ENCODE results near the gene DUS1L. TPM values are rescaled to one million over a fixed set of nuclear protein-coding genes. Genes with fewer than 3 reads are reported as not detected.
A peak's percentile ranks its signal among the peaks of the same experiment; 100 is the strongest.

The DUS1L gene
- total RNA-seq, 2 experiments from 2014 or later = 132 to 133 TPM

DNA sequence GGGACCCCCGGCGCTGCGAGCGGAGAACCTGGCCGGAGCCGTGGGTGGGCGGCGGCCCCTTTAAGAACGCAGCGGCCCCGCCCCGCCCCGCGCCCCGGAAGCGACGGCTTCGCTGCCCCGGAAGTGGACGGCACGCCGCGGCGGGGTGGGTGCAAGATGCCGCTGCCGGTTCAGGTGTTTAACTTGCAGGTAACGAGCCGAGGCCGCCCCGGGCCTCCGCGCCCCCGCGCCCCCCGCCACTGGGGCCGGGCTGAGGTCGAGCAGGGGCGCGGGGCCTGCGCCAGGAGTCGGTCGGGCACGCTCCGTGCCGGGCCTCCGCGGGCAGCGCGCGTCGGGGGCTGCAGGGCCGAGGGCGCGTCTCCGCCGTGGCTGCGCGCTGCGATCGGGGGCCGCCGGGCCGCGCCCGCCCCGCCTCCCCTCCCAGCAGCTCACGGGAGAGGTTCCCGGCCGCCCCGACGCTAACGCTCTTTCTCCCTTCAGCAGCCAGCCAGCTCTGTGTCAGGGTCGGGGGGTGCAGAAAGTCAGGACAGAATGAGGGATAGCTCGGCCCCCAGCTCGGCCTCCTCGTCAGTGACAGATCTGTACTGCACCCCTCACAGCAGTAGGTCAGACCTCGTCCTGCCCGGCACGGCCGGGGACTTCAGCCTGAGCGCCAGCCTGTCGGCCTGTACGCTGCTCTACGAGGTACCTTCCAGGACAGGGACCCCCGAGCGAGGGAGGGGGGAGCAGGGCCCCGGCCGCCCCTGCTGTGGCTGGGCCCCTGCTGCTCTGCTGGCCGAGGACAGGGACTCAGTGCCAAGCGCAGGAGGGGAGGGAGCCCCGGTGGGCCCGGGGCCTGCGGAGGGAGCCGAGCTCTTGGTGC lies 13.6 kb downstream of the DUS1L start, which contains the start of the genes GPS1 and RFNG:
GPS1 (plus strand) TSS at position 123 of the 862 bp plus-strand sequence; CDS start at position 157, 34 bp downstream.
RFNG (minus strand) TSS at position 36 of the 862 bp plus-strand sequence. CDS start 45 bp downstream, outside the sequence.
- intact Hi-C loops (cut with micrococcal nuclease) = no loop called here
- H3K4me1 Mint-ChIP-seq (ENCODE audit: low read depth) = peaks cover 22% of the 10 kb centered on the region
- CTCF ChIA-PET = no interaction called here
- no peaks in the 10 kb centered on the region for H3K9me3 Mint-ChIP-seq
- H3K36me3 Mint-ChIP-seq (ENCODE audit: low read depth) = no peaks in the 10 kb centered on the region
- H3K27me3 Mint-ChIP-seq (ENCODE audit: low read depth) = no peaks in the 10 kb centered on the region
- DNase-seq = peak; percentile 80
- H3K27ac Mint-ChIP-seq = peak within 1 kb of the TSS; percentile 56
- peak within 1 kb of the TSS; percentile 84 for H3K4me3 Mint-ChIP-seq

GRCh38 chr17:82050761-82051641 lies 14.6 kb downstream of the DUS1L start:
- Mint-ChIP-seq H3K36me3 (ENCODE audit: low read depth) (peaks cover 3% of the 10 kb centered on the region), H3K4me3 (peak overlapping the region; percentile 82), H3K9me3 (no peaks in the 10 kb centered on the region), H3K27me3 (ENCODE audit: low read depth) (no peaks in the 10 kb centered on the region), H3K27ac (peak overlapping the region; percentile 56), H3K4me1 (ENCODE audit: low read depth) (peaks cover 22% of the 10 kb centered on the region)
- no peak for DNase-seq
- CTCF ChIA-PET = interaction anchor here (1.4 kb wide), 1 partner anchor 13 kb away, joined by 3 read pairs; the partner anchor contains the start of gene DCXR
- intact Hi-C loops (cut with micrococcal nuclease) = no loop called here

DNA sequence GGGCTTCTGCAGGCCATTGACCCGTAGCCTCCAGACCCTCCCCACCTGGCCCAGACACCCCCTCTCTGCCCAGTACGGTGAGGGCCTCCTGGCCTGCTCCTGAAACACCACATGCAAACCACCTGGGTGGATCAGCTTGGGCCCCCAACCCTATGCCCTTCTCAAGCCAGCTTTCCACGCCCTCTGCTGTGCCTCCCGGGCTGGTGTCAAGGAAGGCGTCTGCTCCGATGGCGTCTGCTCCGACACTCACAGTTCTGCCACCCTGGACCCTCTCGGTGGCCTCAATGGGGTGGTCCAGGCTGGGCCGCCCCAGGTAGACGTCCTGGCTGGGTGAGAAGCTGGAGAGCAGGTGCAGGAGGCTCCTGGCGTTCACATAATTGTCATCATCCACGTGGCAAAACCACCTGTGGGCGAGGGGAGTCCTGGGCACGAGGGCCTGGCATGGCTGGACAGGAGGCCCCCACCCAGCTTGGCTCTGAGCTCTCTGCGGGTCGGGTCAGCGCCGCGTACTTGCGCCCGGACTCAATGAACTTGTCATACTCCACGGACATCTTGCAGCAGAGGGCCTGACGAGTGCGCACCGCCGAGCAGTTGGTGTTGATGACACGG lies 15.3 kb downstream of the DUS1L start:
- CTCF ChIA-PET = interaction anchor here (0.5 to 1.4 kb wide), 2 partner anchors 13 to 149 kb away, joined by 3 read pairs; partner anchors contain the start of gene DCXR
- intact Hi-C loops (cut with micrococcal nuclease) = no loop called here

DNA sequence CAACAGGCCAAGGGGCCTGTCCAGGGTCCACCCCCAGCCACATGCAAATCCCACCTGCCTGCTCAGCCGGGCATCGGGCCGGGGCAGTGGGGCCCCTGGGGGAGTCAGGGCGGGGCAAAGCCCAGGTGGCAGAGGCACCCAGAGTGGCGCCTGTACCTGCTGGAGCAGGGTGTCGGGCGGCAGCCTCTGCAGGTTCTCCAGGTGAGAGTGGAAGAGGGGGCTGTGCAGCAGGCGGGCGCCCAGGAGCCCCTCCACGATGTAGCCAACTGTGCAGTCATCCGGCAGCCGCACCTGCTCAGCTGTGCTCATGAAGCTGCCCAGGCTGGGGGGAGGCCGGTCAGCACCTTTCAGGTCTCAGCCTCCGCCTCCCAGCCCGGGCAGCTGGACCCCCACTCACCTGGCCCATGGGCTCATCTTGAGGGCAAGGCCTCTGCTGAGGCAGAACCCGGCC lies 16.1 kb downstream of the DUS1L start:
- H3K27me3 Mint-ChIP-seq (ENCODE audit: low read depth) = no peaks in the 10 kb centered on the region
- DNase-seq = no peak
- peaks cover 3% of the 10 kb centered on the region for H3K36me3 Mint-ChIP-seq (ENCODE audit: low read depth)
- CTCF ChIA-PET = no interaction called here
- H3K9me3 Mint-ChIP-seq = no peaks in the 10 kb centered on the region
- H3K27ac Mint-ChIP-seq = no peak overlapping the region
- peaks cover 22% of the 10 kb centered on the region for H3K4me1 Mint-ChIP-seq (ENCODE audit: low read depth)
- intact Hi-C loops (cut with micrococcal nuclease) = no loop called here
- H3K4me3 Mint-ChIP-seq = no peak overlapping the region

More for the DNA sequence above, 15.3 kb downstream of the DUS1L start:
- Mint-ChIP-seq H3K36me3 (ENCODE audit: low read depth) (peaks cover 3% of the 10 kb centered on the region), H3K27me3 (ENCODE audit: low read depth) (no peaks in the 10 kb centered on the region), H3K9me3 (no peaks in the 10 kb centered on the region), H3K4me1 (ENCODE audit: low read depth) (peaks cover 22% of the 10 kb centered on the region), H3K4me3 (peak overlapping the region; percentile 82), H3K27ac (no peak overlapping the region)
- DNase-seq = no peak

GRCh38 chr17:82049106-82049505 lies 16.5 kb downstream of the DUS1L start:
- Mint-ChIP-seq H3K27ac (no peak overlapping the region), H3K36me3 (ENCODE audit: low read depth) (peaks cover 3% of the 10 kb centered on the region), H3K4me3 (peak overlapping the region; percentile 34), H3K9me3 (no peaks in the 10 kb centered on the region), H3K4me1 (ENCODE audit: low read depth) (peaks cover 22% of the 10 kb centered on the region), H3K27me3 (ENCODE audit: low read depth) (no peaks in the 10 kb centered on the region)
- CTCF ChIA-PET = no interaction called here
- intact Hi-C loops (cut with micrococcal nuclease) = no loop called here
- no peak for DNase-seq

- H3K4me1 Mint-ChIP-seq (ENCODE audit: low read depth) = peaks cover 19% of the 10 kb centered on the region
- no peak overlapping the region for H3K4me3 Mint-ChIP-seq
- no peaks in the 10 kb centered on the region for H3K27me3 Mint-ChIP-seq (ENCODE audit: low read depth)
- H3K27ac Mint-ChIP-seq = no peak overlapping the region
- H3K9me3 Mint-ChIP-seq = no peaks in the 10 kb centered on the region
- intact Hi-C loops (cut with micrococcal nuclease) = no loop called here
- CTCF ChIA-PET = no interaction called here
- H3K36me3 Mint-ChIP-seq (ENCODE audit: low read depth) = peaks cover 3% of the 10 kb centered on the region
- DNase-seq = no peak
Measured at GRCh38 chr17:82048571-82048971, 17.0 kb downstream of the DUS1L start.

- no peak for DNase-seq
- Mint-ChIP-seq H3K27me3 (ENCODE audit: low read depth) (no peaks in the 10 kb centered on the region), H3K4me3 (no peak overlapping the region), H3K4me1 (ENCODE audit: low read depth) (peaks cover 14% of the 10 kb centered on the region), H3K9me3 (no peaks in the 10 kb centered on the region), H3K27ac (no peak overlapping the region), H3K36me3 (ENCODE audit: low read depth) (peaks cover 3% of the 10 kb centered on the region)
- CTCF ChIA-PET = no interaction called here
- intact Hi-C loops (cut with micrococcal nuclease) = no loop called here
Measured at GRCh38 chr17:82047914-82048570, 17.6 kb downstream of the DUS1L start.

GRCh38 chr17:82047379-82047778 lies 18.2 kb downstream of the DUS1L start:
- Mint-ChIP-seq H3K4me1 (ENCODE audit: low read depth) (peaks cover 10% of the 10 kb centered on the region), H3K9me3 (no peaks in the 10 kb centered on the region), H3K36me3 (ENCODE audit: low read depth) (peaks cover 3% of the 10 kb centered on the region), H3K27me3 (ENCODE audit: low read depth) (no peaks in the 10 kb centered on the region), H3K27ac (no peak overlapping the region), H3K4me3 (no peak overlapping the region)
- intact Hi-C loops (cut with micrococcal nuclease) = no loop called here
- no peak for DNase-seq
- CTCF ChIA-PET = no interaction called here

DNA sequence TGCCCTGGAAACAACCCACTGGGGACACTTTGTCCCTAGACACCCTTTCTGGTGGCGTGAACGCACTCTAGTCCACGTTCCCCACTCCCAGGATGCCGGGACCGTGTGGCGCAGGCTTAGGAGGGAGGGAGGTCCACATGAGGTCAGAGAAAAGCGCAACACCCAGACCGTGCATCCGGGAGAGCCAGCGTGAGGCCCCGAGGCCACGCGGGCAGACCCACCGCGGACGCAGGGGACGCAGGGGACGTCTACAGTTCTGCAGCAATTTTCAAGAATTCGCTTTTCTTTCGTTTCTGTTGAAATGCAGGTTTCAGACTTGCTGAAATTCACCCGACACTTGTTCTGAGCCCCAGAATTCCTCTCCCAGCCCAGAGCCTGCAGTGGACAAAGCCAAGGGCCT lies 18.7 kb downstream of the DUS1L start:
- H3K27me3 Mint-ChIP-seq (ENCODE audit: low read depth) = no peaks in the 10 kb centered on the region
- no peak overlapping the region for H3K27ac Mint-ChIP-seq
- DNase-seq = no peak

GRCh38 chr17:82045936-82046484 lies 19.6 kb downstream of the DUS1L start:
- intact Hi-C loops (cut with micrococcal nuclease) = no loop called here
- Mint-ChIP-seq H3K9me3 (no peaks in the 10 kb centered on the region), H3K4me3 (no peak overlapping the region), H3K27me3 (ENCODE audit: low read depth) (no peaks in the 10 kb centered on the region), H3K36me3 (ENCODE audit: low read depth) (peaks cover 3% of the 10 kb centered on the region), H3K27ac (no peak overlapping the region), H3K4me1 (ENCODE audit: low read depth) (peaks cover 10% of the 10 kb centered on the region)
- CTCF ChIA-PET = no interaction called here
- DNase-seq = no peak

More for the DNA sequence above, 18.7 kb downstream of the DUS1L start:
- H3K36me3 Mint-ChIP-seq (ENCODE audit: low read depth) = peaks cover 3% of the 10 kb centered on the region
- intact Hi-C loops (cut with micrococcal nuclease) = no loop called here
- CTCF ChIA-PET = no interaction called here
- H3K9me3 Mint-ChIP-seq = no peaks in the 10 kb centered on the region
- no peak overlapping the region for H3K4me3 Mint-ChIP-seq
- peaks cover 10% of the 10 kb centered on the region for H3K4me1 Mint-ChIP-seq (ENCODE audit: low read depth)

DNA sequence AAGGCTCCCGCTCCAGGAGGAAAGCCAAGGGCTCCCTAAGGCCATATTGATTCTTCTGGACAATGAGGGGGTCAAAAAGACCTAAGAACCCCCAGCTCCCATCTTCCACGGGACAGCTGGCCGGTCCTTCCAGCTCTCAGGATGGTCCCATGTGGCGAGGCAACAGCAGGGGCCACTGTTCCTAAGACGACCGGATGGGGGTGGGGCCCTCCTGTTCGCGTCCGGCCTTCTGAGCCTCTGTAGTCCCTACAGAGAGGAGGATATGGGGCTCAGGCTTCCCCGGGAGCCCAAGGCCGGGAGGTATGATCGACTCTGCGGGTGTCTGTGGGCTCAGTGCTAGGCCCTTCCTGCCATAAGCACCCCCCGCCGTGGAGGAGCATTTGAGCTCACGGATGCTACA lies 22.1 kb downstream of the DUS1L start:
- DNase-seq = no peak
- Mint-ChIP-seq H3K4me3 (no peak overlapping the region), H3K36me3 (ENCODE audit: low read depth) (peaks cover 3% of the 10 kb centered on the region), H3K4me1 (ENCODE audit: low read depth) (peaks cover 5% of the 10 kb centered on the region), H3K27me3 (ENCODE audit: low read depth) (no peaks in the 10 kb centered on the region), H3K27ac (no peak overlapping the region), H3K9me3 (no peaks in the 10 kb centered on the region)
- CTCF ChIA-PET = interaction anchor here (0.6 kb wide), 2 partner anchors 13 to 70 kb away, joined by 3 to 4 read pairs; no protein-coding TSS in a partner anchor
- intact Hi-C loops (cut with micrococcal nuclease) = no loop called here
